Heart left ventricle (tissue), 13 donors: ENCODE results near the gene CCDC148.

Source experiments
- CTCF ChIP-seq, 12 donors: fragments of 200-600 bp; sonication (generic) in 4 of 12; IDR thresholded peaks; one replicate each; pipeline versions ENCODE4 v1.5.0 to v1.8.0; 2018 to 2022; ENCODE audit warnings: antibody characterized with exemption in 12 of 12, mild to moderate bottlenecking in 5 of 12
- POLR2A ChIP-seq, 2 donors: fragments of 450-650 bp; IDR thresholded peaks; one replicate each; pipeline ENCODE4 v1.6.1; 2017; ENCODE audit warnings: antibody characterized with exemption in 2 of 2, mild to moderate bottlenecking in 2 of 2, moderate library complexity in 2 of 2
- donor health status: ischemic (EF 13 %, LVEDD 7.1; RV severe dilation, severe dysfunction).
- donor health status: DM: no; HTN: yes; CAD: no.
- donor health status: DM: no; HTN: no; CAD: no.
- donor health status: ischemic (EF 25% LVEDD 6.9; RV normal size, moderate dysfunction).
- donor health status: ischemic (EF 25% LVEDD 5.7; RV mildly dilated, moderate dysfunction).
- donor health status: ischemic (EF 35%, LVEDD 5.7; RV mildly dilated, moderate dysfunction).
- donor health status: nonischemic (EF 11% LVEDD 7.7; RV severe dilation, severe dysfunction).
- donor health status: DM: yes; HTN: yes; CAD: no.
- donor health status: PGD.
- donor health status: ischemic (EF 29% LVEDD 5.4; RV normal size, mild dysfunction).
- donor health status: nonischemic (EF 23%, LVEDD 6.1; RV moderate dilation, normal function).

DNA sequence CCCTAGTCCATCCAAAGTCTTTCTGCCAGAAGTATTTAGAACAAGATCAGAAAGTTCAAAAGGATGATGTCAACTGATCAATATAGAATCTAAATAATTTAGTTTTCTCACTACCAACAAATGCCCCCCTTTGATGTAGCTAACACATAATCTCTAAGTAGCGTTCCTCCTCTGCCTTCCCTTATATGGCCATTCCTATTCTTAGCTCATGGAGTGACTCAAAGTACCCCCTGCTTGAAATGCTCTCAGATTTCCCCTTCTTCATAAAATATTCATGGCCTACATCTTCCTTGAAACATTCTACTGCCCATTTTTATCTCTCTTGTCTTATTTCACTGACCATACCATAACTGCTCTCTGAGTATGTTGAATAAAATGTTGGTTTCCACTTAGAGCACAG, 203.4 kb downstream of the CCDC148 start:
- TF ChIP-seq CTCF (IDR thresholded peaks at IDR 0.05) (no peak), POLR2A (IDR thresholded peaks at IDR 0.05) (no peak)
